ENCODE results near the gene CACNA2D3. TPM values are rescaled to one million over a fixed set of nuclear protein-coding genes. Genes with fewer than 3 reads are reported as not detected.

The CACNA2D3 gene
- total RNA-seq, 1 donor from 2014 or later: 7.3 TPM

GRCh38 chr3:54232618-54233017, 110.3 kb downstream of the CACNA2D3 start:
- no peaks in the 10 kb centered on the region for H3K9me3 ChIP-seq
- DNase-seq (no peak), ATAC-seq (no peak)
- intact Hi-C loops (cut with DNase I): no loop called here
- H3K36me3 ChIP-seq: no peaks in the 10 kb centered on the region
- H3K4me1 ChIP-seq: no peaks in the 10 kb centered on the region
- TF ChIP-seq CTCF (IDR thresholded peaks at IDR 0.05): no peak
- H3K27me3 ChIP-seq: no peaks in the 10 kb centered on the region
- no peak overlapping the region for H3K27ac ChIP-seq
- no peak overlapping the region for H3K4me3 ChIP-seq

- Histone ChIP-seq H3K36me3 (no peaks in the 10 kb centered on the region), H3K27me3 (no peaks in the 10 kb centered on the region), H3K4me3 (no peak overlapping the region), H3K9me3 (no peaks in the 10 kb centered on the region), H3K27ac (no peak overlapping the region), H3K4me1 (no peaks in the 10 kb centered on the region)
- intact Hi-C loops (cut with DNase I): no loop called here
- DNase-seq: no peak
- TF ChIP-seq CTCF (IDR thresholded peaks at IDR 0.05): no peak
- ATAC-seq: no peak
Observed at GRCh38 chr3:54235998-54236397, 113.6 kb downstream of the CACNA2D3 start.

GRCh38 chr3:54237109-54237508, 114.8 kb downstream of the CACNA2D3 start:
- H3K27me3 ChIP-seq: no peaks in the 10 kb centered on the region
- H3K4me3 ChIP-seq: no peak overlapping the region
- TF ChIP-seq CTCF (IDR thresholded peaks at IDR 0.05): no peak
- no peak for ATAC-seq
- no peaks in the 10 kb centered on the region for H3K9me3 ChIP-seq
- H3K27ac ChIP-seq: no peak overlapping the region
- no peaks in the 10 kb centered on the region for H3K4me1 ChIP-seq
- intact Hi-C loops (cut with DNase I): no loop called here
- H3K36me3 ChIP-seq: no peaks in the 10 kb centered on the region
- no peak for DNase-seq

GRCh38 chr3:54237788-54238502, 115.6 kb downstream of the CACNA2D3 start:
- H3K27me3 ChIP-seq: no peaks in the 10 kb centered on the region
- no peak for TF ChIP-seq CTCF (IDR thresholded peaks at IDR 0.05)
- no peak overlapping the region for H3K27ac ChIP-seq
- H3K9me3 ChIP-seq: no peaks in the 10 kb centered on the region
- DNase-seq (no peak), ATAC-seq (no peak)
- intact Hi-C loops (cut with DNase I): no loop called here
- no peak overlapping the region for H3K4me3 ChIP-seq
- H3K36me3 ChIP-seq: no peaks in the 10 kb centered on the region
- no peaks in the 10 kb centered on the region for H3K4me1 ChIP-seq

GRCh38 chr3:54240309-54240708, 118.0 kb downstream of the CACNA2D3 start:
- H3K4me1 ChIP-seq: no peaks in the 10 kb centered on the region
- H3K36me3 ChIP-seq: no peaks in the 10 kb centered on the region
- H3K4me3 ChIP-seq: no peak overlapping the region
- ATAC-seq (no peak), DNase-seq (no peak)
- no peak for TF ChIP-seq CTCF (IDR thresholded peaks at IDR 0.05)
- intact Hi-C loops (cut with DNase I): no loop called here
- no peak overlapping the region for H3K27ac ChIP-seq
- no peaks in the 10 kb centered on the region for H3K27me3 ChIP-seq
- no peaks in the 10 kb centered on the region for H3K9me3 ChIP-seq

Data from upper lobe of right lung (tissue), 1 donor.